Measurements from ENCODE around the gene P2RY6. TPM values are rescaled to one million over a fixed set of nuclear protein-coding genes. Genes with fewer than 3 reads are reported as not detected.

The P2RY6 gene
- total and polyA plus RNA-seq, 2 of the 4 experiments (the other 2 are of a cell fraction), result 0.44 TPM; not detected in 1

- DNase-seq, result no peak
- H2BK15ac ChIP-seq (ENCODE audit: low read depth, low read length), result peak overlapping the region; percentile 79; the same call in 2 of the 3 replicates
- 33% methylated on average over 2 of the region's 4 CpGs; no CpG with 5 or more reads in 1 of the 2 experiments for WGBS, 2 experiments (ENCODE audit: extremely low coverage in 2 of 2, insufficient read length in 1 of 2)
- H3K18ac ChIP-seq (ENCODE audit: low read depth, low read length), result peak overlapping the region; percentile 3
- 0 out of 2 replicates have a peak overlapping the region, but pooled peaks have one; percentile 21 for H4K5ac ChIP-seq (ENCODE audit: low read depth, low read length)
- peak overlapping the region; percentile 81 for H4K91ac ChIP-seq (ENCODE audit: insufficient read depth, low read depth, low read length)
- H3K14ac ChIP-seq (replicated peaks; ENCODE audit: low read depth, low read length), result peak overlapping the region; percentile 5
- H3K79me1 ChIP-seq (ENCODE audit: low read depth in 1 of 2, low read length in 2 of 2), result peaks cover 14 to 91% of the 10 kb centered on the region in 2 experiments; a peak in 3 of 4 replicates
- H2BK20ac ChIP-seq (ENCODE audit: low read depth, low read length), result peak overlapping the region; percentile 78
- H4K8ac ChIP-seq (ENCODE audit: low read depth in 2 of 2, low read length in 2 of 2), result peak overlapping the region; percentile 5 to 79; a peak in 3 of 4 replicates
- H3K4ac ChIP-seq (ENCODE audit: low read depth, low read length), result peak overlapping the region; percentile 86
- no peaks in the 10 kb centered on the region for H3K9me3 ChIP-seq (ENCODE audit: control insufficient read depth, insufficient read depth, low read length)
- H4K20me1 ChIP-seq (ENCODE audit: insufficient read depth, low read length), result peaks cover 91% of the 10 kb centered on the region
- no peak for ATAC-seq (ENCODE audit: low read depth)
- peak overlapping the region; percentile 84 for H2BK120ac ChIP-seq (ENCODE audit: low read depth, low read length)
- peak overlapping the region; percentile 70 for H3K27ac ChIP-seq (ENCODE audit: insufficient read depth, low read length)
- dilution Hi-C loops (cut with HindIII; ENCODE audit: low sequenced_read_pairs, unreplicated experiment), result no loop called here
- peak overlapping the region; percentile 3; the same call in 1 of the 2 replicates for H3K9ac ChIP-seq (ENCODE audit: low read depth, low read length)
- peak overlapping the region; percentile 68; the same call in 1 of the 2 replicates for H3K56ac ChIP-seq (ENCODE audit: extremely low read depth, insufficient read depth, low read length)
- H3K4me1 ChIP-seq (ENCODE audit: control insufficient read depth, insufficient read depth, low read length), result peaks cover 47% of the 10 kb centered on the region
- ChIA-PET POLR2A (ENCODE audit: unreplicated experiment) (interaction anchor here (0.7 kb wide), 1 partner anchor 8 kb away, joined by 3 read pairs; no protein-coding TSS in a partner anchor), CTCF (interaction anchor here (1.0 to 2.2 kb wide), 4 partner anchors 11 to 27 kb away, joined by 3 to 10 read pairs (median 6); no protein-coding TSS in a partner anchor)
- H3K27me3 ChIP-seq (ENCODE audit: control insufficient read depth, insufficient read depth, low read length), result no peaks in the 10 kb centered on the region
- peaks cover 3% of the 10 kb centered on the region for H3K36me3 ChIP-seq (ENCODE audit: control insufficient read depth, insufficient read depth, low read length)
- no peak overlapping the region for H3K4me3 ChIP-seq (ENCODE audit: insufficient read depth, low read depth, low read length)
- H2AK9ac ChIP-seq (replicated peaks; ENCODE audit: low read depth, low read length, poor library complexity), result peak overlapping the region; percentile 96
- peaks cover 30% of the 10 kb centered on the region for H3K9me1 ChIP-seq (ENCODE audit: insufficient read depth, low read length)
- peak overlapping the region; percentile 8 for H3K4me2 ChIP-seq (ENCODE audit: low read depth, low read length)
- peak overlapping the region; percentile 82 for H2BK5ac ChIP-seq (ENCODE audit: low read depth, low read length, poor library complexity, severe bottlenecking)
- in situ Hi-C loops (cut with MboI; ENCODE audit: low sequenced_read_pairs), result no loop called here
- no TSS peak for BruUV-seq (replicated peaks)
- intact Hi-C loops (cut with micrococcal nuclease), result no loop called here
- H2AFZ ChIP-seq (replicated peaks; ENCODE audit: low read length, poor library complexity), result peak overlapping the region; percentile 54
- H3K23ac ChIP-seq (ENCODE audit: low read depth, low read length), result peak overlapping the region; percentile 5
- H2AK5ac ChIP-seq (ENCODE audit: low read depth, low read length), result peak overlapping the region; percentile 97
- no peak for TF ChIP-seq MAZ (IDR thresholded peaks at IDR 0.05; ENCODE audit: borderline replicate concordance, low read depth, low read length)
- TF ChIP-seq BHLHE40 (IDR thresholded peaks at IDR 0.05; ENCODE audit: low read depth, low read length), result no peak
- no peak for TF ChIP-seq RFX5 (IDR thresholded peaks at IDR 0.05; ENCODE audit: low read depth, low read length)
- TF ChIP-seq RAD21 (IDR thresholded peaks at IDR 0.05; ENCODE audit: low read length), result no peak
- no peak for TF ChIP-seq MXI1 (IDR thresholded peaks at IDR 0.05; ENCODE audit: borderline replicate concordance, low read depth, low read length)
- no peak for TF ChIP-seq MAFK (IDR thresholded peaks at IDR 0.05; ENCODE audit: low read depth, low read length)
- TF ChIP-seq CHD1 (IDR thresholded peaks at IDR 0.05; ENCODE audit: low read depth, low read length), result no peak
- no peak for TF ChIP-seq NFE2L2 (IDR thresholded peaks at IDR 0.05; ENCODE audit: low read depth, low read length)
- no peak for TF ChIP-seq FOS (IDR thresholded peaks at IDR 0.05; ENCODE audit: low read depth, low read length)
- no peak for TF ChIP-seq CTCF (conservative IDR thresholded peaks at IDR 0.05; ENCODE audit: low read depth, low read length)
- TF ChIP-seq CEBPB (IDR thresholded peaks at IDR 0.05; ENCODE audit: low read depth, low read length), result no peak
- TF ChIP-seq RCOR1 (IDR thresholded peaks at IDR 0.05; ENCODE audit: insufficient replicate concordance, low read length), result no peak
- TF ChIP-seq USF2 (IDR thresholded peaks at IDR 0.05; ENCODE audit: low read depth, low read length), result no peak
- TF ChIP-seq SMC3 (IDR thresholded peaks at IDR 0.05; ENCODE audit: low read depth, low read length), result no peak
Measured at GRCh38 chr11:73333640-73334383, 61.7 kb downstream of the P2RY6 start.

Data from IMR-90 (cell line).